ENCODE data around the gene KIF6.
A peak's percentile ranks its signal among the peaks of the same experiment; 100 is the strongest.

KIF6 gene

DNA sequence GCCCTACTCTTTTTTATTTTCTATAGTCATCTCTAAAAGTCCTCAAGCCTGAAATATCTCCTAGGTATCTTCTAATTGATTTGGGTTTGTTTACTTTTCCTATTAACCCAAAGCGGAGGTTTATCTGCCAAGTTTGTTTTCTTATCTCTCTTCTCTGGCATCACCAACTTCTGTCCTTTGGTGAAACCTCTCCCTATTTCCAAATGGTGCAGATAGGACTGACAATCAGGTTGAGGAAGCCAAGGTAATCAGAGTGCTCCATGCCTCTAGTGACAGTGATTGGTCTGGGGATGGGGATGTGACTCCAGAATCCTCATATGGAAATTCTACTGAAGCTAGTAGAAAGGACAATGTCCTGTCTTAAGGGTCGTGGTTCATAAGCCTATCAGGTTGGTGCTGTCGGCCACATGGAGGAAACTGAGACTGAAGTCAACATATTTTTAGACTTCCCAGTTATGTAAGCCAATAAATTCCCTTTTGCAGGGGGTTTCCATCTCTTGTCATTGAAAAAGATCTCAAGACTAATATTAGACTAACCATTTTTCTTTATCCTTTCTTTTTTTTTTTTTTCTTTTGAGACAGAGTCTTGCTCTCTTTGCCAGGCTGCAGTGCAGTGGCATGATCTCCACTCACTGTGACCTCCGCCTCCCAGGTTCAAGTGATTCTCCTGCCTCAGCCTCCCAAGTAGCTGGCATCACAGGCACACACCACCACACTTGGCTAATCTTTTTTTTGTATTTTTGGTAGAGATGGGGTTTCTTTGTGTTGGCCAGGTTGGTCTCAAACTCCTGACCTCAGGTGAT is 28.0 kb downstream of the KIF6 start:
- DNase-seq (ENCODE audit: low read depth), result no peak
- no peak overlapping the region for H3K4me3 ChIP-seq (ENCODE audit: low read length)
- TF ChIP-seq, protein P1, sequence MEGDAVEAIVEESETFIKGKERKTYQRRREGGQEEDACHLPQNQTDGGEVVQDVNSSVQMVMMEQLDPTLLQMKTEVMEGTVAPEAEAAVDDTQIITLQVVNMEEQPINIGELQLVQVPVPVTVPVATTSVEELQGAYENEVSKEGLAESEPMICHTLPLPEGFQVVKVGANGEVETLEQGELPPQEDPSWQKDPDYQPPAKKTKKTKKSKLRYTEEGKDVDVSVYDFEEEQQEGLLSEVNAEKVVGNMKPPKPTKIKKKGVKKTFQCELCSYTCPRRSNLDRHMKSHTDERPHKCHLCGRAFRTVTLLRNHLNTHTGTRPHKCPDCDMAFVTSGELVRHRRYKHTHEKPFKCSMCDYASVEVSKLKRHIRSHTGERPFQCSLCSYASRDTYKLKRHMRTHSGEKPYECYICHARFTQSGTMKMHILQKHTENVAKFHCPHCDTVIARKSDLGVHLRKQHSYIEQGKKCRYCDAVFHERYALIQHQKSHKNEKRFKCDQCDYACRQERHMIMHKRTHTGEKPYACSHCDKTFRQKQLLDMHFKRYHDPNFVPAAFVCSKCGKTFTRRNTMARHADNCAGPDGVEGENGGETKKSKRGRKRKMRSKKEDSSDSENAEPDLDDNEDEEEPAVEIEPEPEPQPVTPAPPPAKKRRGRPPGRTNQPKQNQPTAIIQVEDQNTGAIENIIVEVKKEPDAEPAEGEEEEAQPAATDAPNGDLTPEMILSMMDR (conservative IDR thresholded peaks at IDR 0.05; ENCODE audit: low read length), result no peak

DNA sequence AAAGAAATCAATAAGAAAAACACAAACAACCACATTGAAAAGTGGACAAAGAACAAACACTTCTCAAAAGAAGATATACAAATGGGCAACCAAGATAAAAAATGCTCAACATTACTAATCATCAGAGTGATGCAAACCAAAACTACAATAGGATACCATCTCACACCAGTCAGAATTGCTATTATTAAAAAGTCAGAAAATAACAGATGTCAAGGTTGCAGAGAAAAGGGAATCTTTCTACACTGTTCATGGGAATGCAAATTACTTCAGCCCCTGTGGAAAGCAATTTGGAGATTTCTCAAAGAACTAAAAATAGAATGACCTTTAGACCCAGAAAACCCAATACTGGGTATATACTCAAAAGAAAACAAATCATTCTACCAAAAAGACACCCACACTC is 29.8 kb downstream of the KIF6 start:
- TF ChIP-seq, protein P1 (conservative IDR thresholded peaks at IDR 0.05; ENCODE audit: low read length), result no peak
- DNase-seq (ENCODE audit: low read depth), result no peak
- no peak overlapping the region for H3K4me3 ChIP-seq (ENCODE audit: low read length)

DNA sequence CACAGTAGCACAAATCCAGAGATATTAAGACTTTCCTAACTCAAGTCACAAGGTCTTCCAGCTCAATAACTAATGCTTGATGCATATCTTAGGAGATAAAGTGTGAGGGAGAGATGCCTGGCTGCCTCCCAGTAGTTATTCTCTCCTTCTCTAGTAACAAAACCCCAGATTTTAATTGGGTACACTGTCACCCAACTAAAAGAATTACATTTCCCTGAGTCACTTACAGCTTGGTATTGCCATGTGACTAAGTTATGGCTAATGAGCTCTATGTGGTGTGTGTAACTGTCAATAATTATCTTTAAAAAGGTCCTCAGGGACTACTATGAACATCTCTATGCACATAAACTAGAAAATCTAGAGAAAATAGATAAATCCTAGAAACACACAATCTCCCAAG is 32.0 kb downstream of the KIF6 start:
- TF ChIP-seq, protein P1 (conservative IDR thresholded peaks at IDR 0.05; ENCODE audit: low read length), result no peak
- no peak overlapping the region for H3K4me3 ChIP-seq (ENCODE audit: low read length)
- DNase-seq (ENCODE audit: low read depth), result peak; percentile 16

DNA sequence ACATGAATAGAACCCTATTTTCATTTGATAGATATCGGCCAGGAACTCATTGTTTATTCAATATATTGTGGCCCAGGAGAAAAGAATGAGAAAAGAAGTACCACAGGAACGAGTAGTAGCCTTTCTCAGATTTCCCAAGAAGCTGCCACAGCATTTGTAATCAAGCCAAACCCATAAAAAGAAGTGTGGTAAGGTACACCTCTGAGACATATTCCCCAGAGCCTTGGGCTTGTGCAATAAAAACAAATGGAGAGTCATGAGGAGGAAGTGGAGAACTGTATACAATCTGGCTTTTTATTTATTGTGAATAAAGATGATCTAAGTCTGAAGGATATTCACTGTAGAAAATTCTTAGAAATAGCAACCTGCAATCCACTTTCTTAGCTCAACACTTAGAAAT is 36.7 kb downstream of the KIF6 start:
- DNase-seq (ENCODE audit: low read depth), result peak; percentile 94
- TF ChIP-seq, protein P1 (conservative IDR thresholded peaks at IDR 0.05; ENCODE audit: low read length), result no peak
- H3K4me3 ChIP-seq (ENCODE audit: low read length), result no peak overlapping the region

DNA sequence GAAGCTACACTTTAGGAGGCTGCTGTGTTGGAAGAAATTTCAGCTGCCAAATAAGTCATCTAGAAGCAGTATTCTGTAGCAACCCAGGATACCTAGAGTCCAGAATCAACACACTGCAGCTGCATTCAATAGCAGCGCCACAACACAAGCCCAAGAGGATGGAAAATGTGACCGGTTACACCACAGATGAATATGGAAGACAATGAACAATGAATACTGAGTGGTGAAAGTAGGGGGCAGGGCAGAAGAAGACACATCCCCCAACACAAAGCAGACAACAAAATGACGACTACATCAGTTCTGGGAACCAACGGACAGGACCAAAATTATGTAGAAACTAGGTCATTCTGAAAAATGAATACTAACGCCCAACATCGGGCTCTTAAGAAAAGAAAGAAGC is 38.2 kb downstream of the KIF6 start:
- no peak overlapping the region for H3K4me3 ChIP-seq (ENCODE audit: low read length)
- TF ChIP-seq, protein P1 (conservative IDR thresholded peaks at IDR 0.05; ENCODE audit: low read length), result no peak
- DNase-seq (ENCODE audit: low read depth), result no peak

DNA sequence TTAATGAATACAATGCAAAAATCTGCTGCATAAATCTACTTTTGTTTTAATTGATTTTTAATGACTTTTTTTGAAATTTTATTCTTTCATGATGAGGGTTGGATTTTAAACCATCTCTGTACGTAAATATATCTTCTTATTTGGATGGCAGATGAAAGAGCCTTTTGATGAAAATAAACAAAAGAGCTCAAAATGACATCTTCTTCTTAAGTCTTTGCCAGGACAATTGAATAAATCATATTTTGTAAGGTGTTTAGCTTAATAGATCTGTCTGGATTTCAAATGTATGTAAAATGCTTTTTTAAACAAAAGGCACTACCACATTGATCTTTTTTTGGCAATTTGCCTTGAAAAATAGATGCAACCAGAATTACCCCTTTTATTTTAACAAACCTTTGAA is 39.3 kb downstream of the KIF6 start:
- no peak overlapping the region for H3K4me3 ChIP-seq (ENCODE audit: low read length)
- TF ChIP-seq, protein P1 (conservative IDR thresholded peaks at IDR 0.05; ENCODE audit: low read length), result no peak
- DNase-seq (ENCODE audit: low read depth), result no peak

DNA sequence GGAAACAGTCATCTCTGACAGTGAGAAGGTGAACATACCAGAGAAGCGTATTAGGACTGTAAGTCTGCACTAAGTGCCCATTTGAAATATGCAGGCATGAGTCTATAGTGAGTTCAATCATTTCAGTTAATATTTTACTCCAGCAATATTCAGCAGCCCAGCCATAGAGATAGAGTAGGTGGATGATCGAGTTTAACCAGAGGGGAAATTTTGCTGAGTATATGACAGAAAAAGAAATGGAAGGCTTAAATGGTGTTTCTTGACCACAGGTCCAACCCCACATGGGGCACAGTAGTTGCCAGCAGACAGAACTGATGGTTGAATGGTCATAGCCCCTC is 39.8 kb downstream of the KIF6 start:
- TF ChIP-seq, protein P1 (conservative IDR thresholded peaks at IDR 0.05; ENCODE audit: low read length), result no peak
- DNase-seq (ENCODE audit: low read depth), result no peak
- no peak overlapping the region for H3K4me3 ChIP-seq (ENCODE audit: low read length)

All from AG10803 (cell line).